Nephron (organoid): ENCODE results near the gene PTPRN2.

Experiments
- H3K27ac Mint-ChIP-seq, 3 experiments: 2 replicates each; pipeline ENCODE4 v1.8.0; 2020; ENCODE audit warnings: mixed read lengths in 3 of 3, mild to moderate bottlenecking in 2 of 3, moderate library complexity in 1 of 3
- H3K27me3 Mint-ChIP-seq: 2 replicates; pipeline ENCODE4 v1.8.0; 2021; ENCODE audit warnings: low read depth, mild to moderate bottlenecking, moderate library complexity, mixed read lengths
- H3K36me3 Mint-ChIP-seq: 2 replicates; pipeline ENCODE4 v1.8.0; 2020; ENCODE audit warnings: low read depth, mixed read lengths
- H3K4me1 Mint-ChIP-seq: 2 replicates; pipeline ENCODE4 v1.8.0; 2020; ENCODE audit warnings: mixed read lengths
- H3K4me3 Mint-ChIP-seq, 3 experiments: 2 replicates each; pipeline ENCODE4 v1.8.0; 2020; ENCODE audit warnings: mild to moderate bottlenecking in 3 of 3, mixed read lengths in 3 of 3, moderate library complexity in 2 of 3
- H3K9me3 Mint-ChIP-seq: 2 replicates; pipeline ENCODE4 v1.8.0; 2020; ENCODE audit warnings: mixed read lengths
- CTCF ChIP-seq, 3 experiments: fragments of 200-600 bp; sonication (generic); IDR thresholded peaks; one replicate each; pipeline ENCODE4 v1.5.0; 2021; ENCODE audit warnings: antibody characterized with exemption in 3 of 3; ENCODE audit not compliant: unreplicated experiment in 3 of 3

Gene PTPRN2

GRCh38 chr7:157775021-157775559, 812.5 kb downstream of the PTPRN2 start:
- Mint-ChIP-seq H3K27me3 (peaks cover 34% of the 10 kb centered on the region), H3K9me3 (peaks cover 16% of the 10 kb centered on the region), H3K4me3 (no peak overlapping the region), H3K36me3 (peaks cover 7% of the 10 kb centered on the region), H3K4me1 (no peaks in the 10 kb centered on the region), H3K27ac (no peak overlapping the region)
- no peak for TF ChIP-seq CTCF (IDR thresholded peaks at IDR 0.05; ENCODE audit: unreplicated experiment in 3 of 3)

GRCh38 chr7:157774495-157774894, 813.1 kb downstream of the PTPRN2 start:
- Mint-ChIP-seq H3K4me1 (no peaks in the 10 kb centered on the region), H3K9me3 (peaks cover 16% of the 10 kb centered on the region)

GRCh38 chr7:157773361-157773760, 814.3 kb downstream of the PTPRN2 start:
- Mint-ChIP-seq H3K27ac (no peak overlapping the region), H3K4me1 (no peaks in the 10 kb centered on the region), H3K27me3 (peaks cover 42% of the 10 kb centered on the region), H3K4me3 (no peak overlapping the region), H3K9me3 (peaks cover 16% of the 10 kb centered on the region), H3K36me3 (peaks cover 7% of the 10 kb centered on the region)
- no peak for TF ChIP-seq CTCF (IDR thresholded peaks at IDR 0.05; ENCODE audit: unreplicated experiment in 3 of 3)

More at GRCh38 chr7:157774495-157774894, 813.1 kb downstream of the PTPRN2 start:
- Mint-ChIP-seq H3K27ac (no peak overlapping the region), H3K36me3 (peaks cover 7% of the 10 kb centered on the region), H3K4me3 (no peak overlapping the region), H3K27me3 (peaks cover 35% of the 10 kb centered on the region)
- no peak for TF ChIP-seq CTCF (IDR thresholded peaks at IDR 0.05; ENCODE audit: unreplicated experiment in 3 of 3)

- no peaks in the 10 kb centered on the region for H3K4me1 Mint-ChIP-seq
- H3K27ac Mint-ChIP-seq, result no peak overlapping the region
- no peak overlapping the region for H3K4me3 Mint-ChIP-seq
- peaks cover 47% of the 10 kb centered on the region for H3K27me3 Mint-ChIP-seq
- peaks cover 7% of the 10 kb centered on the region for H3K36me3 Mint-ChIP-seq
- H3K9me3 Mint-ChIP-seq, result peaks cover 16% of the 10 kb centered on the region
- TF ChIP-seq CTCF (IDR thresholded peaks at IDR 0.05; ENCODE audit: unreplicated experiment in 3 of 3), result no peak
Measured at GRCh38 chr7:157772486-157773130, 815.0 kb downstream of the PTPRN2 start.

GRCh38 chr7:157771689-157772088, 815.9 kb downstream of the PTPRN2 start:
- peaks cover 7% of the 10 kb centered on the region for H3K36me3 Mint-ChIP-seq
- peaks cover 40% of the 10 kb centered on the region for H3K27me3 Mint-ChIP-seq
- peaks cover 13% of the 10 kb centered on the region for H3K9me3 Mint-ChIP-seq
- no peak overlapping the region for H3K4me3 Mint-ChIP-seq
- no peak for TF ChIP-seq CTCF (IDR thresholded peaks at IDR 0.05; ENCODE audit: unreplicated experiment in 3 of 3)
- no peak overlapping the region for H3K27ac Mint-ChIP-seq
- H3K4me1 Mint-ChIP-seq, result no peaks in the 10 kb centered on the region
